ENCODE measurements around the gene EGLN3.

DNA sequence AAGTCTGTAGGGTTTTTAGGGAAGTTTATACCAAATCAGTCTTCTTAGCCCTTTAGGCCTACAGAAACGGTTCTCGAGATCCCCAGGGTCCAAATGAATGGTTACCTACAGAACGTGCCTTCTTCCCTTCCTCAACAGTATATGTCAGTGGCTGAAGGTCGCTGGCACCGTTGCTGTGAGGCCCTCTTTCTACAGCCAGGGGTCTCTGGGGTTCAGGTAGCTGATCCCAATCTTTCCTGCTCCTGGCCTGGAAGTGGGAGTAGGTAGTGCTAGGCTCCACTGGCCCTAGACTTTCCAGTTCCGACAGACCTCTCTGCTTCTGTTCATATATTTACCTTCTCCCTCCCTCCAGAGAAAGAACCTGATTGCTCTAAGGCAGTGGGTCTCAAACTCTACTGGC lies 6.4 kb upstream of the EGLN3 start:
- TF ChIP-seq POLR2A (IDR thresholded peaks at IDR 0.05; ENCODE audit: low read depth, low read length) (no peak), POLR2AphosphoS5 (IDR thresholded peaks at IDR 0.05; ENCODE audit: low read depth, low read length) (no peak)

Measured in GM12892 (cell line).